Trophoblast cell (in vitro differentiated cells and primary cell): Measurements from ENCODE around the gene EYS.

Source experiments
- DNase-seq, 2 donors: peaks; one replicate each; pipeline ENCODE4 v3.0.0-alpha.2; 2016
- H2AFZ ChIP-seq: 2 replicates; pipeline ENCODE4 v1.6.1; 2013; ENCODE audit warnings: low read length, moderate library complexity, mild to moderate bottlenecking; ENCODE audit not compliant: insufficient read depth, poor library complexity
- H2AK5ac ChIP-seq: 2 replicates; pipeline ENCODE4 v1.6.1; 2013; ENCODE audit warnings: mild to moderate bottlenecking, low read length
- H2BK120ac ChIP-seq: 2 replicates; pipeline ENCODE4 v1.6.1; 2013; ENCODE audit warnings: low read length, mild to moderate bottlenecking, moderate library complexity; ENCODE audit not compliant: insufficient read depth, poor library complexity
- H2BK12ac ChIP-seq: 2 replicates; pipeline ENCODE4 v1.6.1; 2013; ENCODE audit warnings: mild to moderate bottlenecking, low read length, moderate library complexity
- H2BK5ac ChIP-seq: 2 replicates; pipeline ENCODE4 v1.6.1; 2013; ENCODE audit warnings: low read length, low read depth, moderate library complexity, mild to moderate bottlenecking; ENCODE audit not compliant: poor library complexity
- H3K14ac ChIP-seq: 2 replicates; pipeline ENCODE4 v1.6.1; 2013; ENCODE audit warnings: mild to moderate bottlenecking, low read length
- H3K18ac ChIP-seq: 2 replicates; pipeline ENCODE4 v1.6.1; 2013; ENCODE audit warnings: mild to moderate bottlenecking, low read length
- H3K23ac ChIP-seq: 2 replicates; pipeline ENCODE4 v1.6.1; 2013; ENCODE audit warnings: low read length
- H3K27ac ChIP-seq: 2 replicates; pipeline ENCODE4 v1.5.1; 2013; ENCODE audit warnings: low read depth, mild to moderate bottlenecking, inconsistent platforms, low read length, moderate library complexity
- H3K27me3 ChIP-seq: 2 replicates; pipeline ENCODE4 v1.6.1; 2013; ENCODE audit warnings: inconsistent platforms, mild to moderate bottlenecking, low read length, moderate library complexity; ENCODE audit not compliant: insufficient read depth
- H3K36me3 ChIP-seq, 2 experiments: 1 replicate in 1 of 2; 2 replicates in 1 of 2; pipeline ENCODE4 v1.6.1; 2013; ENCODE audit warnings: low read length in 2 of 2, mild to moderate bottlenecking in 2 of 2, moderate library complexity in 1 of 2; ENCODE audit not compliant: insufficient read depth in 2 of 2, control insufficient read depth in 1 of 2
- H3K4ac ChIP-seq: 2 replicates; pipeline ENCODE4 v1.6.1; 2013; ENCODE audit warnings: low read depth, mild to moderate bottlenecking, low read length, moderate library complexity
- H3K4me1 ChIP-seq, 2 experiments: 1 replicate in 1 of 2; 2 replicates in 1 of 2; pipeline ENCODE4 v1.6.1; 2013; ENCODE audit warnings: low read length in 2 of 2, mild to moderate bottlenecking in 2 of 2, moderate library complexity in 1 of 2; ENCODE audit not compliant: insufficient read depth in 2 of 2, control insufficient read depth in 1 of 2
- H3K4me2 ChIP-seq: 2 replicates; pipeline ENCODE4 v1.6.1; 2013; ENCODE audit warnings: inconsistent platforms, mild to moderate bottlenecking, low read length, moderate library complexity
- H3K4me3 ChIP-seq: 2 replicates; pipeline ENCODE4 v1.5.1; 2013; ENCODE audit warnings: mild to moderate bottlenecking, low read depth, low read length, inconsistent platforms
- H3K79me1 ChIP-seq: one replicate; pipeline ENCODE4 v1.6.1; 2013; ENCODE audit warnings: low read length
- H3K79me2 ChIP-seq: 2 replicates; pipeline ENCODE4 v1.6.1; 2013; ENCODE audit warnings: low read length, mild to moderate bottlenecking; ENCODE audit not compliant: control insufficient read depth, insufficient read depth, poor library complexity
- H3K9ac ChIP-seq: 2 replicates; pipeline ENCODE4 v1.6.1; 2013; ENCODE audit warnings: mild to moderate bottlenecking, low read length
- H3K9me3 ChIP-seq: 2 replicates; pipeline ENCODE4 v1.6.1; 2013; ENCODE audit warnings: low read depth, mild to moderate bottlenecking, control low read depth, inconsistent platforms, low read length; ENCODE audit not compliant: insufficient read depth
- H4K12ac ChIP-seq: 2 replicates; pipeline ENCODE4 v1.6.1; 2013; ENCODE audit warnings: low read depth, mild to moderate bottlenecking, low read length, moderate library complexity
- H4K8ac ChIP-seq: 2 replicates; pipeline ENCODE4 v1.6.1; 2013; ENCODE audit warnings: low read depth, mild to moderate bottlenecking, low read length, moderate library complexity
- H4K91ac ChIP-seq: one replicate; pipeline ENCODE4 v1.6.1; 2013; ENCODE audit warnings: low read depth, mild to moderate bottlenecking, low read length, moderate library complexity
- WGBS: extraction: QIAGEN DNeasy Blood & Tissue Kit; methylation state at CpG from one replicate; pipeline ENCODE4 v1.1.7; 2013; ENCODE audit warnings: missing lambda C conversion rate; ENCODE audit not compliant: insufficient read length, insufficient coverage; ENCODE audit errors: extremely low coverage; 5-methylcytosine and 5-hydroxymethylcytosine counted together

Gene EYS

GRCh38 chr6:63744810-63745209, 1962.2 kb downstream of the EYS start:
- H3K4ac ChIP-seq = no peak overlapping the region
- H4K12ac ChIP-seq = no peak overlapping the region
- no peak for DNase-seq
- H3K4me2 ChIP-seq = no peak overlapping the region
- no peak overlapping the region for H2BK5ac ChIP-seq
- H3K79me1 ChIP-seq = no peaks in the 10 kb centered on the region
- no peak overlapping the region for H3K9ac ChIP-seq
- no peak overlapping the region for H2AK5ac ChIP-seq
- H3K23ac ChIP-seq = no peak overlapping the region
- H4K8ac ChIP-seq = no peak overlapping the region
- no peak overlapping the region for H2AFZ ChIP-seq
- no CpG with 5 or more reads among the region's 4 CpGs for WGBS
- H2BK12ac ChIP-seq = no peak overlapping the region
- no peak overlapping the region for H3K4me3 ChIP-seq
- H3K18ac ChIP-seq = no peak overlapping the region
- no peak overlapping the region for H3K27ac ChIP-seq
- peaks cover 0 to 3% of the 10 kb centered on the region in 2 experiments for H3K4me1 ChIP-seq
- H4K91ac ChIP-seq = no peak overlapping the region
- no peaks in the 10 kb centered on the region for H3K79me2 ChIP-seq
- no peak overlapping the region for H3K14ac ChIP-seq
- H3K27me3 ChIP-seq = no peaks in the 10 kb centered on the region
- no peaks in the 10 kb centered on the region for H3K9me3 ChIP-seq
- H3K36me3 ChIP-seq = no peaks in the 10 kb centered on the region
- no peak overlapping the region for H2BK120ac ChIP-seq

- no peak overlapping the region for H3K4me2 ChIP-seq
- H2AFZ ChIP-seq = no peak overlapping the region
- H3K4ac ChIP-seq = no peak overlapping the region
- no peaks in the 10 kb centered on the region for H3K27me3 ChIP-seq
- no peak overlapping the region for H3K18ac ChIP-seq
- H3K9ac ChIP-seq = no peak overlapping the region
- peaks cover 0 to 3% of the 10 kb centered on the region in 2 experiments for H3K4me1 ChIP-seq
- no peak overlapping the region for H2BK12ac ChIP-seq
- no peak overlapping the region for H3K14ac ChIP-seq
- DNase-seq = no peak
- H2BK5ac ChIP-seq = no peak overlapping the region
- no peak overlapping the region for H3K27ac ChIP-seq
- H3K79me1 ChIP-seq = no peaks in the 10 kb centered on the region
- no peak overlapping the region for H3K23ac ChIP-seq
- no peaks in the 10 kb centered on the region for H3K9me3 ChIP-seq
- H3K36me3 ChIP-seq = no peaks in the 10 kb centered on the region
- no peak overlapping the region for H2AK5ac ChIP-seq
- H4K12ac ChIP-seq = no peak overlapping the region
- H2BK120ac ChIP-seq = no peak overlapping the region
- H3K79me2 ChIP-seq = no peaks in the 10 kb centered on the region
- no peak overlapping the region for H3K4me3 ChIP-seq
- H4K91ac ChIP-seq = no peak overlapping the region
- no peak overlapping the region for H4K8ac ChIP-seq
Observed at GRCh38 chr6:63743691-63744090, 1963.3 kb downstream of the EYS start.

GRCh38 chr6:63742060-63742459, 1965.0 kb downstream of the EYS start:
- Histone ChIP-seq H3K4me1 (peaks cover 0 to 3% of the 10 kb centered on the region in 2 experiments), H3K27ac (no peak overlapping the region), H2BK5ac (no peak overlapping the region)

GRCh38 chr6:63740709-63741108, 1966.3 kb downstream of the EYS start:
- WGBS = no CpG with 5 or more reads among the region's 2 CpGs
- H3K36me3 ChIP-seq = no peaks in the 10 kb centered on the region
- H3K23ac ChIP-seq = no peak overlapping the region

More at GRCh38 chr6:63742060-63742459, 1965.0 kb downstream of the EYS start:
- Histone ChIP-seq H2AFZ (no peak overlapping the region), H4K12ac (no peak overlapping the region), H2BK12ac (no peak overlapping the region), H3K27me3 (no peaks in the 10 kb centered on the region), H2BK120ac (no peak overlapping the region), H3K79me1 (no peaks in the 10 kb centered on the region), H3K9me3 (no peaks in the 10 kb centered on the region), H4K8ac (no peak overlapping the region), H3K4me2 (no peak overlapping the region), H3K36me3 (no peaks in the 10 kb centered on the region), H3K23ac (no peak overlapping the region), H2AK5ac (no peak overlapping the region), H3K4ac (no peak overlapping the region), H3K9ac (no peak overlapping the region), H3K79me2 (no peaks in the 10 kb centered on the region), H3K18ac (no peak overlapping the region), H4K91ac (no peak overlapping the region), H3K4me3 (no peak overlapping the region), H3K14ac (no peak overlapping the region)
- DNase-seq = no peak

More at GRCh38 chr6:63740709-63741108, 1966.3 kb downstream of the EYS start:
- Histone ChIP-seq H3K27ac (no peak overlapping the region), H2BK12ac (no peak overlapping the region), H4K12ac (no peak overlapping the region), H3K4me2 (no peak overlapping the region), H3K4me3 (no peak overlapping the region), H3K79me2 (no peaks in the 10 kb centered on the region), H3K9me3 (no peaks in the 10 kb centered on the region), H3K14ac (no peak overlapping the region), H2AFZ (no peak overlapping the region), H2BK5ac (no peak overlapping the region), H4K91ac (no peak overlapping the region), H3K18ac (no peak overlapping the region), H3K4ac (no peak overlapping the region), H2AK5ac (no peak overlapping the region), H3K4me1 (peaks cover 0 to 3% of the 10 kb centered on the region in 2 experiments), H4K8ac (no peak overlapping the region), H3K79me1 (no peaks in the 10 kb centered on the region), H2BK120ac (no peak overlapping the region), H3K27me3 (no peaks in the 10 kb centered on the region), H3K9ac (no peak overlapping the region)
- no peak for DNase-seq
